HepG2 (cell line): ENCODE results near the gene TBC1D5. TPM values are rescaled to one million over a fixed set of nuclear protein-coding genes. Genes with fewer than 3 reads are reported as not detected.

ENCODE experiments used
- ARID3A ChIP-seq: IDR thresholded peaks from 2 replicates; pipeline ENCODE4 v1.6.1; 2012; ENCODE audit warnings: low read depth, low read length, improper control_type of control experiment
- BCLAF1 ChIP-seq: fragments of 450-650 bp; IDR thresholded peaks from 2 replicates; pipeline ENCODE4 v1.6.1; 2017; ENCODE audit warnings: mild to moderate bottlenecking
- BHLHE40 ChIP-seq: IDR thresholded peaks from 2 replicates; pipeline ENCODE4 v1.6.1; 2011; ENCODE audit warnings: low read length, improper control_type of control experiment
- ELF3 ChIP-seq: IDR thresholded peaks from 2 replicates; pipeline ENCODE4 v1.6.1; 2016; ENCODE audit warnings: missing genetic modification reagents, missing compliant biosample characterization
- FOXJ3 ChIP-seq: sonication (generic); formaldehyde crosslinking; IDR thresholded peaks from 2 replicates; pipeline ENCODE4 v1.4.0; 2020; ENCODE audit warnings: missing genetic modification reagents, mild to moderate bottlenecking, borderline replicate concordance
- HHEX ChIP-seq: IDR thresholded peaks from 2 replicates; pipeline ENCODE4 v1.6.1; 2016; ENCODE audit warnings: control low read depth
- HMG20A ChIP-seq: IDR thresholded peaks from 2 replicates; pipeline ENCODE4 v1.6.1; 2016; ENCODE audit warnings: borderline replicate concordance
- MAX ChIP-seq: IDR thresholded peaks from 2 replicates; pipeline ENCODE4 v1.6.1; 2012; ENCODE audit warnings: inconsistent platforms
- PHF5A ChIP-seq: IDR thresholded peaks from one replicate; pipeline ENCODE4 v1.6.1; 2018; ENCODE audit warnings: low read depth, missing genetic modification reagents; ENCODE audit not compliant: unreplicated experiment
- SNRNP70 ChIP-seq: fragments of 200-400 bp; formaldehyde crosslinking; IDR thresholded peaks from 2 replicates; pipeline ENCODE4 v1.6.1; 2017; ENCODE audit warnings: mild to moderate bottlenecking, low read depth, low read length, moderate library complexity
- SOX13 ChIP-seq, 3 experiments: fragments of 450-650 bp in 1 of 3; sonication (generic) in 1 of 3; formaldehyde crosslinking in 1 of 3; IDR thresholded peaks in 2 of 3; conservative IDR thresholded peaks in 1 of 3; 2 replicates each; pipeline versions ENCODE4 v1.5.0 to v1.6.1; 2016 to 2020; ENCODE audit warnings: antibody characterized with exemption in 1 of 3, mild to moderate bottlenecking in 1 of 3, missing compliant biosample characterization in 1 of 3, missing genetic modification reagents in 1 of 3, moderate library complexity in 1 of 3
- U2AF1 ChIP-seq: fragments of 200-400 bp; formaldehyde crosslinking; optimal IDR thresholded peaks from 2 replicates; pipeline ENCODE3; 2017; ENCODE audit warnings: mild to moderate bottlenecking, low read depth, low read length
- ZFP62 ChIP-seq: sonication (generic); formaldehyde crosslinking; IDR thresholded peaks from 2 replicates; pipeline ENCODE4 v1.4.0; 2020; ENCODE audit warnings: missing genetic modification reagents
- ZNF205 ChIP-seq: IDR thresholded peaks from 2 replicates; pipeline ENCODE4 v1.6.1; 2018; ENCODE audit warnings: missing biosample characterization, missing genetic modification reagents
- ZNF326 ChIP-seq: sonication (generic); formaldehyde crosslinking; IDR thresholded peaks from 2 replicates; pipeline ENCODE4 v1.4.0; 2020; ENCODE audit warnings: missing genetic modification reagents, borderline replicate concordance
- ZNF33A ChIP-seq: sonication (generic); formaldehyde crosslinking; IDR thresholded peaks from 2 replicates; pipeline ENCODE4 v1.5.1; 2020; ENCODE audit warnings: missing genetic modification reagents, mild to moderate bottlenecking, moderate library complexity, borderline replicate concordance
- ZNF574 ChIP-seq: sonication (generic); formaldehyde crosslinking; IDR thresholded peaks from 2 replicates; pipeline ENCODE4 v1.4.0; 2020; ENCODE audit warnings: missing genetic modification reagents
- ZNF614 ChIP-seq: IDR thresholded peaks from 2 replicates; pipeline ENCODE4 v1.6.1; 2018; ENCODE audit warnings: missing biosample characterization, missing genetic modification reagents, inconsistent platforms, borderline replicate concordance
- ZNF652 ChIP-seq: IDR thresholded peaks from 2 replicates; pipeline ENCODE4 v1.6.1; 2016; ENCODE audit warnings: low read depth, borderline replicate concordance
- ZNF691 ChIP-seq: sonication (generic); formaldehyde crosslinking; IDR thresholded peaks from 2 replicates; pipeline ENCODE4 v1.4.0; 2020; ENCODE audit warnings: missing genetic modification reagents, low read depth, mild to moderate bottlenecking, borderline replicate concordance
- ZNF878 ChIP-seq: sonication (generic); formaldehyde crosslinking; IDR thresholded peaks from 2 replicates; pipeline ENCODE4 v1.8.1; 2023; ENCODE audit warnings: mild to moderate bottlenecking, missing genetic modification reagents, moderate library complexity
- ZSCAN12 ChIP-seq: sonication (generic); formaldehyde crosslinking; IDR thresholded peaks from 2 replicates; pipeline ENCODE4 v1.9.0; 2021; ENCODE audit warnings: mild to moderate bottlenecking, missing genetic modification reagents
- polyA plus RNA-seq, 8 experiments: library from polyadenylated mRNA; depleted of rRNA in 3 of 8; stranded (reverse) in 7 of 8; unstranded in 1 of 8; fragments of >200 nt; fragmentation: Illumina TruSeq in 4 of 8; extraction: Trizol in 4 of 8; gene quantifications; 2 replicates each; pipeline versions ENCODE4 v1.2.1 to v1.2.3, GENCODE V29; 2011 to 2016; ENCODE audit warnings: low read depth in 4 of 8, missing spikeins in 1 of 8, mixed read lengths in 1 of 8; ENCODE audit not compliant: insufficient read depth in 1 of 8
- total RNA-seq, 5 experiments: library from RNA; depleted of rRNA; stranded (reverse); fragments of >200 nt; fragmentation: Illumina TruSeq; extraction: Trizol; gene quantifications; 2 replicates each; pipeline ENCODE4 v1.2.3, GENCODE V29; 2016; ENCODE audit warnings: low read depth in 1 of 5

TBC1D5 gene
- total and polyA plus RNA-seq, 2 of the 13 experiments (the other 11 are each of a cell fraction or from before 2014, with no cell fraction given): 19.2 to 33.3 TPM

GRCh38 chr3:17420668-17421067 lies 321.8 kb downstream of the TBC1D5 start (continued):
- no peak for TF ChIP-seq BCLAF1
- no peak for TF ChIP-seq ZNF326
- peak; percentile 52; the same call in 1 of the 2 replicates for TF ChIP-seq ZNF614 (CRISPR knock-in tag)
- no peak for TF ChIP-seq ZNF574
- TF ChIP-seq U2AF1: no peak
- TF ChIP-seq HMG20A (CRISPR knock-in tag): peak; percentile 83; the same call in 1 of the 2 replicates
- peak; percentile 91 for TF ChIP-seq ELF3 (CRISPR knock-in tag)
- no peak for TF ChIP-seq SNRNP70
- no peak for TF ChIP-seq ZNF33A
- peak; percentile 22 for TF ChIP-seq PHF5A (CRISPR knock-in tag)
- no peak for TF ChIP-seq SOX13 (IDR thresholded peaks at IDR 0.05)
- TF ChIP-seq SOX13 (CRISPR knock-in tag; conservative IDR thresholded peaks at IDR 0.05 in 1 of 2, IDR thresholded peaks at IDR 0.05 in 1 of 2): peak in 1 of 2 experiments; percentile 66; a peak in 2 of 4 replicates
- no peak for TF ChIP-seq ZNF205 (CRISPR knock-in tag)
- peak; percentile 87 for TF ChIP-seq HHEX (CRISPR knock-in tag)
- 0 out of 2 replicates have a peak, but pooled peaks have one; percentile 52 for TF ChIP-seq ARID3A
- TF ChIP-seq ZFP62 (CRISPR knock-in tag): no peak
- TF ChIP-seq ZSCAN12: no peak
- TF ChIP-seq BHLHE40: peak; percentile 55
- TF ChIP-seq ZNF652 (CRISPR knock-in tag): peak; percentile 25; the same call in 1 of the 2 replicates
- TF ChIP-seq ZNF691 (CRISPR knock-in tag): no peak
- peak; percentile 14; the same call in 1 of the 2 replicates for TF ChIP-seq MAX
- TF ChIP-seq FOXJ3 (CRISPR knock-in tag): peak; percentile 78; the same call in 1 of the 2 replicates
- peak; percentile 86; the same call in 1 of the 2 replicates for TF ChIP-seq ZNF878
